HepG2 (cell line): ENCODE results near the gene SLU7. TPM values are rescaled to one million over a fixed set of nuclear protein-coding genes. Genes with fewer than 3 reads are reported as not detected.

Experiments used
- PAXIP1 ChIP-seq: sonication (generic); formaldehyde crosslinking; conservative IDR thresholded peaks from 2 replicates; pipeline ENCODE4 v1.4.0; 2020; ENCODE audit warnings: mild to moderate bottlenecking, missing genetic modification reagents, moderate library complexity
- PHF8 ChIP-seq: sonication (generic); formaldehyde crosslinking; IDR thresholded peaks from 2 replicates; pipeline ENCODE4 v1.5.0; 2020; ENCODE audit warnings: missing genetic modification reagents
- POLR2A ChIP-seq, 2 experiments: IDR thresholded peaks; 2 replicates each; pipeline ENCODE4 v1.6.1; 2011; ENCODE audit warnings: low read depth in 2 of 2, low read length in 2 of 2, mild to moderate bottlenecking in 1 of 2, moderate library complexity in 1 of 2; ENCODE audit not compliant: insufficient read depth in 1 of 2
- SATB2 ChIP-seq: sonication (generic); formaldehyde crosslinking; IDR thresholded peaks from 2 replicates; pipeline ENCODE4 v1.5.0; 2020; ENCODE audit warnings: missing genetic modification reagents
- STAT6 ChIP-seq: sonication (generic); formaldehyde crosslinking; IDR thresholded peaks from 2 replicates; pipeline ENCODE4 v1.4.0; 2020; ENCODE audit warnings: missing genetic modification reagents, mild to moderate bottlenecking, borderline replicate concordance
- ZNF569 ChIP-seq: sonication (generic); formaldehyde crosslinking; IDR thresholded peaks from 2 replicates; pipeline ENCODE4 v1.5.0; 2020; ENCODE audit warnings: mild to moderate bottlenecking, missing genetic modification reagents, moderate library complexity, borderline replicate concordance
- ZNF740 ChIP-seq: sonication (generic); formaldehyde crosslinking; IDR thresholded peaks from 2 replicates; pipeline ENCODE4 v1.4.0; 2020; ENCODE audit warnings: missing genetic modification reagents
- polyA plus RNA-seq, 8 experiments: library from polyadenylated mRNA; depleted of rRNA in 3 of 8; stranded (reverse) in 7 of 8; unstranded in 1 of 8; fragments of >200 nt; fragmentation: Illumina TruSeq in 4 of 8; extraction: Trizol in 4 of 8; gene quantifications; 2 replicates each; pipeline versions ENCODE4 v1.2.1 to v1.2.3, GENCODE V29; 2011 to 2016; ENCODE audit warnings: low read depth in 4 of 8, missing spikeins in 1 of 8, mixed read lengths in 1 of 8; ENCODE audit not compliant: insufficient read depth in 1 of 8
- total RNA-seq, 5 experiments: library from RNA; depleted of rRNA; stranded (reverse); fragments of >200 nt; fragmentation: Illumina TruSeq; extraction: Trizol; gene quantifications; 2 replicates each; pipeline ENCODE4 v1.2.3, GENCODE V29; 2016; ENCODE audit warnings: low read depth in 1 of 5
- TF ChIP-seq, protein P1 (sequence below): sonication (generic); formaldehyde crosslinking; IDR thresholded peaks from 2 replicates; pipeline ENCODE4 v1.4.0; 2020; ENCODE audit warnings: low read depth, missing genetic modification reagents
- TF ChIP-seq, protein P2 (sequence below): IDR thresholded peaks from 2 replicates; pipeline ENCODE4 v1.6.1; 2016; ENCODE audit warnings: low read depth, missing genetic modification reagents, missing compliant biosample characterization

Gene SLU7
- total and polyA plus RNA-seq, 2 of the 13 experiments (the other 11 are each of a cell fraction or from before 2014, with no cell fraction given), result 24.0 to 39.2 TPM

- peak; percentile 34; the same call in 1 of the 2 replicates for TF ChIP-seq PAXIP1 (CRISPR knock-in tag)
- TF ChIP-seq, protein P1, sequence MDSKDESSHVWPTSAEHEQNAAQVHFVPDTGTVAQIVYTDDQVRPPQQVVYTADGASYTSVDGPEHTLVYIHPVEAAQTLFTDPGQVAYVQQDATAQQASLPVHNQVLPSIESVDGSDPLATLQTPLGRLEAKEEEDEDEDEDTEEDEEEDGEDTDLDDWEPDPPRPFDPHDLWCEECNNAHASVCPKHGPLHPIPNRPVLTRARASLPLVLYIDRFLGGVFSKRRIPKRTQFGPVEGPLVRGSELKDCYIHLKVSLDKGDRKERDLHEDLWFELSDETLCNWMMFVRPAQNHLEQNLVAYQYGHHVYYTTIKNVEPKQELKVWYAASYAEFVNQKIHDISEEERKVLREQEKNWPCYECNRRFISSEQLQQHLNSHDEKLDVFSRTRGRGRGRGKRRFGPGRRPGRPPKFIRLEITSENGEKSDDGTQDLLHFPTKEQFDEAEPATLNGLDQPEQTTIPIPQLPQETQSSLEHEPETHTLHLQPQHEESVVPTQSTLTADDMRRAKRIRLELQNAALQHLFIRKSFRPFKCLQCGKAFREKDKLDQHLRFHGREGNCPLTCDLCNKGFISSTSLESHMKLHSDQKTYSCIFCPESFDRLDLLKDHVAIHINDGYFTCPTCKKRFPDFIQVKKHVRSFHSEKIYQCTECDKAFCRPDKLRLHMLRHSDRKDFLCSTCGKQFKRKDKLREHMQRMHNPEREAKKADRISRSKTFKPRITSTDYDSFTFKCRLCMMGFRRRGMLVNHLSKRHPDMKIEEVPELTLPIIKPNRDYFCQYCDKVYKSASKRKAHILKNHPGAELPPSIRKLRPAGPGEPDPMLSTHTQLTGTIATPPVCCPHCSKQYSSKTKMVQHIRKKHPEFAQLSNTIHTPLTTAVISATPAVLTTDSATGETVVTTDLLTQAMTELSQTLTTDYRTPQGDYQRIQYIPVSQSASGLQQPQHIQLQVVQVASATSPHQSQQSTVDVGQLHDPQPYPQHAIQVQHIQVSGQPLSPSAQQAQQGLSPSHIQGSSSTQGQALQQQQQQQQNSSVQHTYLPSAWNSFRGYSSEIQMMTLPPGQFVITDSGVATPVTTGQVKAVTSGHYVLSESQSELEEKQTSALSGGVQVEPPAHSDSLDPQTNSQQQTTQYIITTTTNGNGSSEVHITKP (CRISPR knock-in tag), result no peak
- TF ChIP-seq ZNF569 (CRISPR knock-in tag), result no peak
- TF ChIP-seq STAT6 (CRISPR knock-in tag), result no peak
- TF ChIP-seq SATB2 (CRISPR knock-in tag), result no peak
- TF ChIP-seq, protein P2, sequence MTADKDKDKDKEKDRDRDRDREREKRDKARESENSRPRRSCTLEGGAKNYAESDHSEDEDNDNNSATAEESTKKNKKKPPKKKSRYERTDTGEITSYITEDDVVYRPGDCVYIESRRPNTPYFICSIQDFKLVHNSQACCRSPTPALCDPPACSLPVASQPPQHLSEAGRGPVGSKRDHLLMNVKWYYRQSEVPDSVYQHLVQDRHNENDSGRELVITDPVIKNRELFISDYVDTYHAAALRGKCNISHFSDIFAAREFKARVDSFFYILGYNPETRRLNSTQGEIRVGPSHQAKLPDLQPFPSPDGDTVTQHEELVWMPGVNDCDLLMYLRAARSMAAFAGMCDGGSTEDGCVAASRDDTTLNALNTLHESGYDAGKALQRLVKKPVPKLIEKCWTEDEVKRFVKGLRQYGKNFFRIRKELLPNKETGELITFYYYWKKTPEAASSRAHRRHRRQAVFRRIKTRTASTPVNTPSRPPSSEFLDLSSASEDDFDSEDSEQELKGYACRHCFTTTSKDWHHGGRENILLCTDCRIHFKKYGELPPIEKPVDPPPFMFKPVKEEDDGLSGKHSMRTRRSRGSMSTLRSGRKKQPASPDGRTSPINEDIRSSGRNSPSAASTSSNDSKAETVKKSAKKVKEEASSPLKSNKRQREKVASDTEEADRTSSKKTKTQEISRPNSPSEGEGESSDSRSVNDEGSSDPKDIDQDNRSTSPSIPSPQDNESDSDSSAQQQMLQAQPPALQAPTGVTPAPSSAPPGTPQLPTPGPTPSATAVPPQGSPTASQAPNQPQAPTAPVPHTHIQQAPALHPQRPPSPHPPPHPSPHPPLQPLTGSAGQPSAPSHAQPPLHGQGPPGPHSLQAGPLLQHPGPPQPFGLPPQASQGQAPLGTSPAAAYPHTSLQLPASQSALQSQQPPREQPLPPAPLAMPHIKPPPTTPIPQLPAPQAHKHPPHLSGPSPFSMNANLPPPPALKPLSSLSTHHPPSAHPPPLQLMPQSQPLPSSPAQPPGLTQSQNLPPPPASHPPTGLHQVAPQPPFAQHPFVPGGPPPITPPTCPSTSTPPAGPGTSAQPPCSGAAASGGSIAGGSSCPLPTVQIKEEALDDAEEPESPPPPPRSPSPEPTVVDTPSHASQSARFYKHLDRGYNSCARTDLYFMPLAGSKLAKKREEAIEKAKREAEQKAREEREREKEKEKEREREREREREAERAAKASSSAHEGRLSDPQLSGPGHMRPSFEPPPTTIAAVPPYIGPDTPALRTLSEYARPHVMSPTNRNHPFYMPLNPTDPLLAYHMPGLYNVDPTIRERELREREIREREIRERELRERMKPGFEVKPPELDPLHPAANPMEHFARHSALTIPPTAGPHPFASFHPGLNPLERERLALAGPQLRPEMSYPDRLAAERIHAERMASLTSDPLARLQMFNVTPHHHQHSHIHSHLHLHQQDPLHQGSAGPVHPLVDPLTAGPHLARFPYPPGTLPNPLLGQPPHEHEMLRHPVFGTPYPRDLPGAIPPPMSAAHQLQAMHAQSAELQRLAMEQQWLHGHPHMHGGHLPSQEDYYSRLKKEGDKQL, result no peak
- TF ChIP-seq POLR2A (IDR thresholded peaks at IDR 0.05; ENCODE audit: insufficient read depth in 1 of 2, low read depth in 2 of 2, low read length in 2 of 2), result peak; percentile 66 to 80
- peak; percentile 79 for TF ChIP-seq PHF8 (CRISPR knock-in tag)
- no peak for TF ChIP-seq ZNF740 (CRISPR knock-in tag)
Observed at GRCh38 chr5:160418561-160419457, at the start of gene SLU7 (continued).
